CD14-positive monocyte (primary cell): ENCODE measurements around the gene SRPK2. TPM values are rescaled to one million over a fixed set of nuclear protein-coding genes. Genes with fewer than 3 reads are reported as not detected.

ENCODE experiments used
- DNase-seq, 3 donors: peaks; one replicate each; pipeline ENCODE4 v3.0.0-alpha.2; 2011 to 2022
- H2AFZ ChIP-seq: 2 replicates; pipeline ENCODE4 v1.6.0; 2012; ENCODE audit warnings: mild to moderate bottlenecking, low read depth, low read length, inconsistent platforms; ENCODE audit not compliant: insufficient read depth, poor library complexity, severe bottlenecking
- H3K27ac ChIP-seq, 2 donors: 1 replicate in 1 of 2; 2 replicates in 1 of 2; pipeline ENCODE4 v1.5.1; 2012 to 2013; ENCODE audit warnings: low read length in 2 of 2, control low read depth in 1 of 2, inconsistent platforms in 1 of 2, low read depth in 1 of 2, mild to moderate bottlenecking in 1 of 2
- H3K27me3 ChIP-seq, 2 donors: one replicate each; pipeline versions ENCODE4 v1.6.0 to v1.6.1; 2011 to 2013; ENCODE audit warnings: low read length in 2 of 2; ENCODE audit not compliant: control insufficient read depth in 2 of 2, insufficient read depth in 2 of 2
- H3K36me3 ChIP-seq, 2 donors: replicated peaks in 1 of 2; 1 replicate in 1 of 2; 2 replicates in 1 of 2; pipeline versions ENCODE4 v1.5.1 to v1.6.1; 2012 to 2013; ENCODE audit warnings: low read length in 2 of 2, control low read depth in 1 of 2, inconsistent platforms in 1 of 2, mild to moderate bottlenecking in 1 of 2; ENCODE audit not compliant: insufficient read depth in 2 of 2, control insufficient read depth in 1 of 2
- H3K4me1 ChIP-seq, 2 donors: 1 replicate in 1 of 2; 2 replicates in 1 of 2; pipeline versions ENCODE4 v1.5.1 to v1.6.1; 2012 to 2013; ENCODE audit warnings: low read length in 2 of 2, control low read depth in 1 of 2, inconsistent platforms in 1 of 2, mild to moderate bottlenecking in 1 of 2, moderate library complexity in 1 of 2; ENCODE audit not compliant: insufficient read depth in 2 of 2, control insufficient read depth in 1 of 2
- H3K4me2 ChIP-seq: replicated peaks from 2 replicates; pipeline ENCODE3; 2012; ENCODE audit warnings: low read length, moderate library complexity, mild to moderate bottlenecking; ENCODE audit not compliant: poor library complexity, severe bottlenecking; ENCODE audit errors: extremely low read depth
- H3K4me3 ChIP-seq, 3 experiments: fragments of 200-600 bp in 1 of 3; sonication (generic) in 1 of 3; replicated peaks in 1 of 3; 1 replicate in 2 of 3; 2 replicates in 1 of 3; pipeline ENCODE4 v1.5.1; 2011 to 2013; ENCODE audit warnings: low read length in 3 of 3, mild to moderate bottlenecking in 3 of 3, control low read depth in 2 of 3, low read depth in 2 of 3, inconsistent platforms in 1 of 3, moderate library complexity in 1 of 3
- H3K79me2 ChIP-seq: 2 replicates; pipeline ENCODE4 v1.6.0; 2012; ENCODE audit warnings: mild to moderate bottlenecking, control low read depth, inconsistent platforms, low read length, moderate library complexity; ENCODE audit not compliant: insufficient read depth
- H3K9ac ChIP-seq: 2 replicates; pipeline ENCODE4 v1.6.0; 2017; ENCODE audit warnings: low read length, mild to moderate bottlenecking; ENCODE audit not compliant: insufficient read depth, poor library complexity, severe bottlenecking
- H3K9me3 ChIP-seq, 2 donors: replicated peaks in 1 of 2; 1 replicate in 1 of 2; 2 replicates in 1 of 2; pipeline versions ENCODE4 v1.5.1 to v1.6.1; 2012 to 2013; ENCODE audit warnings: low read length in 2 of 2, control low read depth in 1 of 2; ENCODE audit not compliant: control insufficient read depth in 1 of 2, insufficient read depth in 1 of 2
- H4K20me1 ChIP-seq: 2 replicates; pipeline ENCODE4 v1.6.0; 2012; ENCODE audit warnings: mild to moderate bottlenecking, low read length, control low read depth, moderate library complexity; ENCODE audit not compliant: insufficient read depth
- H3K27ac Mint-ChIP-seq, 7 donors: one replicate each; pipeline ENCODE4 v1.8.0; 2020; ENCODE audit warnings: mild to moderate bottlenecking in 7 of 7, mixed read lengths in 7 of 7, moderate library complexity in 6 of 7, inconsistent platforms in 2 of 7
- H3K27me3 Mint-ChIP-seq, 3 donors: one replicate each; pipeline ENCODE4 v1.8.0; 2021 to 2022; ENCODE audit warnings: low read depth in 3 of 3, mild to moderate bottlenecking in 3 of 3, mixed read lengths in 3 of 3, moderate library complexity in 3 of 3, inconsistent platforms in 1 of 3
- H3K36me3 Mint-ChIP-seq, 2 donors: one replicate each; pipeline ENCODE4 v1.8.0; 2020; ENCODE audit warnings: mixed read lengths in 2 of 2, inconsistent platforms in 1 of 2, mild to moderate bottlenecking in 1 of 2
- H3K4me1 Mint-ChIP-seq: one replicate; pipeline ENCODE4 v1.8.0; 2020; ENCODE audit warnings: mild to moderate bottlenecking, mixed read lengths
- H3K4me3 Mint-ChIP-seq, 2 donors: one replicate each; pipeline ENCODE4 v1.8.0; 2020; ENCODE audit warnings: mild to moderate bottlenecking in 2 of 2, mixed read lengths in 2 of 2, moderate library complexity in 1 of 2
- H3K9me3 Mint-ChIP-seq, 7 donors: one replicate each; pipeline ENCODE4 v1.8.0; 2020 to 2022; ENCODE audit warnings: mixed read lengths in 7 of 7, mild to moderate bottlenecking in 6 of 7, moderate library complexity in 6 of 7, inconsistent platforms in 2 of 7
- CTCF ChIP-seq: fragments of 200-600 bp; IDR thresholded peaks from one replicate; pipeline ENCODE4 v1.8.0; 2022; ENCODE audit warnings: antibody characterized with exemption, mild to moderate bottlenecking
- WGBS: methylation state at CpG from one replicate; pipeline ENCODE4 v1.1.5; 2013; ENCODE audit warnings: missing lambda C conversion rate; ENCODE audit not compliant: insufficient coverage; 5-methylcytosine and 5-hydroxymethylcytosine counted together
- intact Hi-C, 2 donors: fragments of 100-400 bp; cut with micrococcal nuclease; formaldehyde crosslinking; loops; one replicate each; pipeline versions ENCODE4 v1.15.0 to v1.15.1; 2023
- polyA plus RNA-seq, 3 donors: library from polyadenylated mRNA; depleted of rRNA in 1 of 3; unstranded in 2 of 3; stranded (reverse) in 1 of 3; fragments of 300-500 nt in 2 of 3; fragments of >200 nt in 1 of 3; fragmentation: Illumina TruSeq in 2 of 3; gene quantifications; 1 replicate in 2 of 3; 2 replicates in 1 of 3; pipeline ENCODE4 v1.2.3, GENCODE V29; 2012 to 2021

Gene SRPK2
- polyA plus RNA-seq, 3 donors = 12.6 to 37.7 (median 30.0) TPM

GRCh38 chr7:105369944-105370343 lies 18.8 kb downstream of the SRPK2 start:
- Histone ChIP-seq H3K4me1 (no peaks in the 10 kb centered on the region), H3K36me3 (no peaks in the 10 kb centered on the region), H3K9ac (no peak overlapping the region), H3K9me3 (no peaks in the 10 kb centered on the region), H3K79me2 (peaks cover 92% of the 10 kb centered on the region), H3K27me3 (no peaks in the 10 kb centered on the region), H3K4me2 (no peak overlapping the region), H4K20me1 (peaks cover 99% of the 10 kb centered on the region), H3K4me3 (no peak overlapping the region), H3K27ac (no peak overlapping the region), H2AFZ (no peak overlapping the region)
- peaks cover 0 to 3% (median 0%) of the 10 kb centered on the region in 3 donors for H3K27me3 Mint-ChIP-seq
- peaks cover 6% of the 10 kb centered on the region for H3K4me1 Mint-ChIP-seq
- peaks cover 0 to 2% (median 0%) of the 10 kb centered on the region in 7 donors for H3K9me3 Mint-ChIP-seq
- H3K36me3 Mint-ChIP-seq = peaks cover 2 to 13% of the 10 kb centered on the region in 2 donors
- TF ChIP-seq CTCF = no peak
- no peak for DNase-seq
- no peak overlapping the region for H3K4me3 Mint-ChIP-seq
- WGBS = no CpG with 5 or more reads among the region's 3 CpGs
- peak overlapping the region in 1 of 7 donors; percentile 58 for H3K27ac Mint-ChIP-seq
- intact Hi-C loops = no loop called here

GRCh38 chr7:105367458-105367857 lies 21.3 kb downstream of the SRPK2 start:
- Histone ChIP-seq H4K20me1 (peaks cover 80% of the 10 kb centered on the region), H2AFZ (no peak overlapping the region), H3K27me3 (no peaks in the 10 kb centered on the region), H3K27ac (no peak overlapping the region), H3K9me3 (no peaks in the 10 kb centered on the region), H3K79me2 (peaks cover 72% of the 10 kb centered on the region), H3K4me3 (no peak overlapping the region), H3K9ac (no peak overlapping the region), H3K4me2 (no peak overlapping the region), H3K4me1 (no peaks in the 10 kb centered on the region), H3K36me3 (no peaks in the 10 kb centered on the region)
- Mint-ChIP-seq H3K4me1 (peaks cover 10% of the 10 kb centered on the region), H3K4me3 (no peak overlapping the region), H3K27ac (peak overlapping the region in 1 of 7 donors; percentile 45), H3K9me3 (peaks cover 0 to 7% (median 4%) of the 10 kb centered on the region in 7 donors), H3K36me3 (peaks cover 0 to 16% of the 10 kb centered on the region in 2 donors), H3K27me3 (peaks cover 0 to 3% (median 0%) of the 10 kb centered on the region in 3 donors)
- intact Hi-C loops = no loop called here
- no peak for DNase-seq
- TF ChIP-seq CTCF = no peak
- WGBS = no CpG with 5 or more reads among the region's 2 CpGs
